DMS153 treated with DMSO at 0.1 percent for 48 hours (cell line): ENCODE results near the gene RDM1.

ENCODE experiments used
- DNase-seq: peaks from one replicate; lab custom pipeline; 2025; ENCODE audit not compliant: unreplicated experiment; lab: John Stamatoyannopoulos, UW

The RDM1 gene

GRCh38 chr17:35934760-35935159 is 4.2 kb upstream of the RDM1 start:
- no peak for DNase-seq

GRCh38 chr17:35932586-35932985 is 2.0 kb upstream of the RDM1 start:
- no peak for DNase-seq

GRCh38 chr17:35931794-35932425 is 1.3 kb upstream of the RDM1 start:
- DNase-seq, result no peak

- DNase-seq, result no peak
Measured at GRCh38 chr17:35927714-35928113, 2.9 kb downstream of the RDM1 start.

GRCh38 chr17:35923609-35924114 is 6.9 kb downstream of the RDM1 start:
- no peak for DNase-seq

- no peak for DNase-seq
Measured at GRCh38 chr17:35920229-35920628, 10.3 kb downstream of the RDM1 start.

GRCh38 chr17:35918665-35919064 is 11.9 kb downstream of the RDM1 start:
- DNase-seq, result no peak

- no peak for DNase-seq
Measured at GRCh38 chr17:35917519-35918213, 12.9 kb downstream of the RDM1 start.

GRCh38 chr17:35915153-35915964 is 15.2 kb downstream of the RDM1 start:
- DNase-seq, result no peak

- no peak for DNase-seq
Measured at GRCh38 chr17:35914354-35914753, 16.2 kb downstream of the RDM1 start.

- no peak for DNase-seq
Measured at GRCh38 chr17:35913609-35914008, 17.0 kb downstream of the RDM1 start.

GRCh38 chr17:35912942-35913341 is 17.6 kb downstream of the RDM1 start:
- no peak for DNase-seq

GRCh38 chr17:35912339-35912912 is 18.1 kb downstream of the RDM1 start:
- no peak for DNase-seq

GRCh38 chr17:35909408-35909807 is 21.2 kb downstream of the RDM1 start:
- DNase-seq, result no peak

- DNase-seq, result no peak
Measured at GRCh38 chr17:35907691-35908090, 22.9 kb downstream of the RDM1 start.

- no peak for DNase-seq
Measured at GRCh38 chr17:35906926-35907637, 23.5 kb downstream of the RDM1 start.

GRCh38 chr17:35906191-35906925 is 24.2 kb downstream of the RDM1 start:
- DNase-seq, result no peak

- no peak for DNase-seq
Measured at GRCh38 chr17:35903451-35903850, 27.1 kb downstream of the RDM1 start.

- DNase-seq, result no peak
Measured at GRCh38 chr17:35901631-35902175, 28.9 kb downstream of the RDM1 start.
